H9 (cell line): Measurements from ENCODE around the gene MCAM. TPM values are rescaled to one million over a fixed set of nuclear protein-coding genes. Genes with fewer than 3 reads are reported as not detected.

Experiments used
- DNase-seq: peaks from one replicate; pipeline ENCODE4 v3.0.0-alpha.2; 2017
- H2AFZ ChIP-seq: one replicate; pipeline ENCODE4 v1.6.1; 2013; ENCODE audit warnings: mild to moderate bottlenecking, low read length, control low read depth, moderate library complexity
- H2AK5ac ChIP-seq: 2 replicates; pipeline ENCODE4 v1.6.1; 2013; ENCODE audit warnings: low read length, control low read depth, mixed read lengths; ENCODE audit not compliant: insufficient read length
- H2BK120ac ChIP-seq: one replicate; pipeline ENCODE4 v1.6.1; 2013; ENCODE audit warnings: low read depth, mild to moderate bottlenecking, low read length, control low read depth, inconsistent platforms; ENCODE audit not compliant: poor library complexity, severe bottlenecking
- H2BK12ac ChIP-seq: 2 replicates; pipeline ENCODE4 v1.6.1; 2013; ENCODE audit warnings: low read length, control low read depth, mixed read lengths, low read depth; ENCODE audit not compliant: insufficient read length
- H2BK15ac ChIP-seq: 2 replicates; pipeline ENCODE4 v1.6.1; 2013; ENCODE audit warnings: low read depth, low read length, control low read depth
- H2BK20ac ChIP-seq: one replicate; pipeline ENCODE4 v1.6.1; 2013; ENCODE audit warnings: low read depth, mild to moderate bottlenecking, low read length, control low read depth, inconsistent platforms; ENCODE audit not compliant: poor library complexity, severe bottlenecking
- H2BK5ac ChIP-seq: 2 replicates; pipeline ENCODE4 v1.6.1; 2013; ENCODE audit warnings: low read length, control low read depth, mixed read lengths; ENCODE audit not compliant: insufficient read length
- H3K14ac ChIP-seq: 2 replicates; pipeline ENCODE4 v1.6.1; 2013; ENCODE audit warnings: low read length, control low read depth; ENCODE audit not compliant: insufficient read depth
- H3K18ac ChIP-seq: 2 replicates; pipeline ENCODE4 v1.6.1; 2013; ENCODE audit warnings: low read depth, mild to moderate bottlenecking, mixed read lengths, low read length, control low read depth; ENCODE audit not compliant: insufficient read length
- H3K23ac ChIP-seq: 2 replicates; pipeline ENCODE4 v1.6.1; 2013; ENCODE audit warnings: low read length, control low read depth, mixed read lengths, low read depth; ENCODE audit not compliant: insufficient read length
- H3K23me2 ChIP-seq: 2 replicates; pipeline ENCODE4 v1.6.1; 2013; ENCODE audit warnings: low read depth, mild to moderate bottlenecking, mixed read lengths, low read length, control low read depth; ENCODE audit not compliant: insufficient read length, poor library complexity, severe bottlenecking
- H3K27ac ChIP-seq: 2 replicates; pipeline ENCODE4 v1.5.1; 2013; ENCODE audit warnings: low read length, control low read depth, mixed read lengths, low read depth; ENCODE audit not compliant: insufficient read length
- H3K27me3 ChIP-seq: 2 replicates; pipeline ENCODE4 v1.6.1; 2013; ENCODE audit warnings: low read length, control low read depth, inconsistent platforms; ENCODE audit not compliant: insufficient read depth
- H3K4ac ChIP-seq: 2 replicates; pipeline ENCODE4 v1.6.1; 2013; ENCODE audit warnings: low read depth, mild to moderate bottlenecking, control low read depth, inconsistent platforms, low read length, moderate library complexity
- H3K4me1 ChIP-seq: 2 replicates; pipeline ENCODE4 v1.6.1; 2013; ENCODE audit warnings: low read length, control low read depth, inconsistent platforms; ENCODE audit not compliant: insufficient read depth
- H3K4me2 ChIP-seq: 2 replicates; pipeline ENCODE4 v1.6.1; 2013; ENCODE audit warnings: low read length, control low read depth, mixed read lengths; ENCODE audit not compliant: insufficient read length, insufficient read depth
- H3K56ac ChIP-seq: 2 replicates; pipeline ENCODE4 v1.6.1; 2013; ENCODE audit warnings: low read depth, mild to moderate bottlenecking, mixed read lengths, low read length, control low read depth; ENCODE audit not compliant: insufficient read length
- H3K79me1 ChIP-seq: 2 replicates; pipeline ENCODE4 v1.6.1; 2013; ENCODE audit warnings: low read depth, mild to moderate bottlenecking, moderate library complexity, low read length, control low read depth, inconsistent platforms; ENCODE audit not compliant: insufficient read depth, poor library complexity, severe bottlenecking
- H3K79me2 ChIP-seq: 2 replicates; pipeline ENCODE4 v1.6.1; 2013; ENCODE audit warnings: low read length, control low read depth, inconsistent platforms; ENCODE audit not compliant: insufficient read depth
- H3K9ac ChIP-seq: 2 replicates; pipeline ENCODE4 v1.6.1; 2013; ENCODE audit warnings: low read length, control low read depth, mixed read lengths; ENCODE audit not compliant: insufficient read length; ENCODE audit errors: extremely low read depth
- H3K9me3 ChIP-seq: one replicate; pipeline ENCODE4 v1.6.1; 2013; ENCODE audit warnings: low read depth, low read length, inconsistent platforms; ENCODE audit not compliant: control insufficient read depth
- H3T11ph ChIP-seq: one replicate; pipeline ENCODE4 v1.6.1; 2013; ENCODE audit warnings: mild to moderate bottlenecking, low read length, control low read depth, inconsistent platforms
- H4K20me1 ChIP-seq: one replicate; pipeline ENCODE4 v1.6.1; 2013; ENCODE audit not compliant: control insufficient read depth, insufficient read length, insufficient read depth
- H4K5ac ChIP-seq: 2 replicates; pipeline ENCODE4 v1.6.1; 2013; ENCODE audit warnings: low read depth, mild to moderate bottlenecking, mixed read lengths, low read length, control low read depth; ENCODE audit not compliant: insufficient read length
- H4K8ac ChIP-seq: replicated peaks from 2 replicates; pipeline ENCODE4 v1.6.1; 2013; ENCODE audit warnings: low read length, control low read depth, mixed read lengths, low read depth; ENCODE audit not compliant: insufficient read length
- H4K91ac ChIP-seq: 2 replicates; pipeline ENCODE4 v1.6.1; 2013; ENCODE audit warnings: low read depth, mild to moderate bottlenecking, moderate library complexity, mixed read lengths, low read length, control low read depth; ENCODE audit not compliant: insufficient read length
- H3K27ac Mint-ChIP-seq, 3 experiments: 2 replicates in 2 of 3; 3 replicates in 1 of 3; pipeline ENCODE4 v1.8.0; 2020 to 2021; ENCODE audit warnings: mixed read lengths in 3 of 3, mild to moderate bottlenecking in 1 of 3, moderate library complexity in 1 of 3
- H3K27me3 Mint-ChIP-seq: 2 replicates; pipeline ENCODE4 v1.8.0; 2021; ENCODE audit warnings: low read depth, mild to moderate bottlenecking, moderate library complexity, mixed read lengths
- H3K36me3 Mint-ChIP-seq, 3 experiments: 2 replicates in 2 of 3; 3 replicates in 1 of 3; pipeline ENCODE4 v1.8.0; 2020 to 2021; ENCODE audit warnings: low read depth in 3 of 3, mixed read lengths in 3 of 3; ENCODE audit not compliant: insufficient read depth in 1 of 3
- H3K4me1 Mint-ChIP-seq, 2 experiments: 2 replicates each; pipeline ENCODE4 v1.8.0; 2020; ENCODE audit warnings: mixed read lengths in 2 of 2
- H3K4me3 Mint-ChIP-seq, 2 experiments: 2 replicates in 1 of 2; 3 replicates in 1 of 2; pipeline ENCODE4 v1.8.0; 2020 to 2021; ENCODE audit warnings: mild to moderate bottlenecking in 2 of 2, mixed read lengths in 2 of 2, moderate library complexity in 1 of 2
- H3K9me3 Mint-ChIP-seq, 2 experiments: 2 replicates in 1 of 2; 3 replicates in 1 of 2; pipeline ENCODE4 v1.8.0; 2020; ENCODE audit warnings: mild to moderate bottlenecking in 2 of 2, mixed read lengths in 2 of 2, moderate library complexity in 1 of 2
- CTCF ChIP-seq: fragments of 200-600 bp; sonication (generic); conservative IDR thresholded peaks from 3 replicates; pipeline ENCODE4 v1.8.0; 2021; ENCODE audit warnings: antibody characterized with exemption, mild to moderate bottlenecking
- WGBS: extraction: QIAGEN DNeasy Blood & Tissue Kit; methylation state at CpG from one replicate; pipeline ENCODE4 v1.1.7; 2013; ENCODE audit warnings: missing lambda C conversion rate, low lambda C conversion rate, mixed read lengths; ENCODE audit not compliant: insufficient read length; ENCODE audit errors: extremely low coverage; 5-methylcytosine and 5-hydroxymethylcytosine counted together
- total RNA-seq: library from RNA; stranded (reverse); gene quantifications from 2 replicates; pipeline ENCODE4 v1.2.1, GENCODE V29; 2021

MCAM gene
- total RNA-seq, 1 experiment from 2014 or later = 21.5 TPM

GRCh38 chr11:119282495-119282894, 34.4 kb downstream of the MCAM start:
- Histone ChIP-seq H3K9ac (no peak overlapping the region), H2AK5ac (no peak overlapping the region)
- DNase-seq = no peak

More at GRCh38 chr11:119282495-119282894, 34.4 kb downstream of the MCAM start:
- Mint-ChIP-seq H3K4me1 (no peaks in the 10 kb centered on the region), H3K27ac (peak overlapping the region in 1 of 3 experiments; percentile 56; a peak in 2 of 7 replicates), H3K9me3 (no peaks in the 10 kb centered on the region), H3K27me3 (no peaks in the 10 kb centered on the region), H3K36me3 (peaks cover 26 to 58% (median 56%) of the 10 kb centered on the region in 3 experiments; a peak in 6 of 7 replicates), H3K4me3 (no peak overlapping the region)
- Histone ChIP-seq H3K23ac (no peak overlapping the region), H2BK120ac (no peak overlapping the region), H2AFZ (no peak overlapping the region), H2BK20ac (no peak overlapping the region), H4K20me1 (no peaks in the 10 kb centered on the region), H3K18ac (no peak overlapping the region), H3K79me2 (no peaks in the 10 kb centered on the region), H3T11ph (no peak overlapping the region), H4K91ac (no peak overlapping the region), H3K9me3 (no peaks in the 10 kb centered on the region), H3K23me2 (no peaks in the 10 kb centered on the region), H4K8ac (no peak overlapping the region), H2BK15ac (no peak overlapping the region), H3K4me2 (no peak overlapping the region), H2BK5ac (no peak overlapping the region), H4K5ac (no peak overlapping the region), H3K27me3 (no peaks in the 10 kb centered on the region), H3K14ac (no peak overlapping the region), H3K4ac (no peak overlapping the region), H3K27ac (no peak overlapping the region), H3K4me1 (no peaks in the 10 kb centered on the region), H3K56ac (no peak overlapping the region), H3K79me1 (no peaks in the 10 kb centered on the region), H2BK12ac (no peak overlapping the region)
- WGBS = no CpG with 5 or more reads among the region's 7 CpGs
- TF ChIP-seq CTCF = no peak
